Mesendoderm (in vitro differentiated cells): ENCODE measurements around the gene LMBRD2.
"Not testable (repeated sequence)": the region's sequence is repeated elsewhere in the genome, so short reads cannot be mapped to it uniquely, and the experiment has no call there.

ENCODE experiments used
- DNase-seq: peaks from one replicate; pipeline ENCODE4 v3.0.0; 2013
- H2AK5ac ChIP-seq: 2 replicates; pipeline ENCODE4 v1.6.1; 2013; ENCODE audit warnings: low read length, inconsistent platforms
- H2BK120ac ChIP-seq: 2 replicates; pipeline ENCODE4 v1.6.1; 2013; ENCODE audit warnings: low read depth, mild to moderate bottlenecking, low read length, moderate library complexity, mixed read lengths
- H2BK15ac ChIP-seq: replicated peaks from 2 replicates; pipeline ENCODE4 v1.6.1; 2013; ENCODE audit warnings: low read depth, mild to moderate bottlenecking, moderate library complexity
- H2BK5ac ChIP-seq: 2 replicates; pipeline ENCODE4 v1.6.1; 2013; ENCODE audit warnings: low read length, inconsistent platforms
- H3K18ac ChIP-seq: 2 replicates; pipeline ENCODE4 v1.6.1; 2013; ENCODE audit warnings: mild to moderate bottlenecking, low read length, mixed read lengths
- H3K23ac ChIP-seq: one replicate; pipeline ENCODE4 v1.6.1; 2013; ENCODE audit warnings: low read length
- H3K27ac ChIP-seq: 2 replicates; pipeline ENCODE4 v1.5.1; 2013; ENCODE audit warnings: low read depth, mild to moderate bottlenecking, inconsistent platforms, low read length, moderate library complexity
- H3K27me3 ChIP-seq: 2 replicates; pipeline ENCODE4 v1.6.1; 2013; ENCODE audit warnings: low read length, control low read depth, mild to moderate bottlenecking, inconsistent platforms; ENCODE audit not compliant: insufficient read depth, poor library complexity
- H3K36me3 ChIP-seq: 2 replicates; pipeline ENCODE4 v1.6.1; 2013; ENCODE audit warnings: low read length, inconsistent platforms; ENCODE audit not compliant: control insufficient read depth, insufficient read depth
- H3K4ac ChIP-seq: one replicate; pipeline ENCODE4 v1.6.1; 2013; ENCODE audit warnings: low read depth, mild to moderate bottlenecking, low read length, moderate library complexity
- H3K4me1 ChIP-seq: 2 replicates; pipeline ENCODE4 v1.6.1; 2013; ENCODE audit warnings: low read depth, low read length, inconsistent platforms; ENCODE audit not compliant: control insufficient read depth
- H3K4me2 ChIP-seq: 2 replicates; pipeline ENCODE4 v1.6.1; 2013; ENCODE audit warnings: low read length
- H3K4me3 ChIP-seq: 2 replicates; pipeline ENCODE4 v1.5.1; 2013; ENCODE audit warnings: mild to moderate bottlenecking, low read length
- H3K56ac ChIP-seq: one replicate; pipeline ENCODE4 v1.6.1; 2013; ENCODE audit warnings: low read length
- H3K79me1 ChIP-seq: 2 replicates; pipeline ENCODE4 v1.6.1; 2013; ENCODE audit warnings: low read length, inconsistent platforms
- H3K79me2 ChIP-seq: 2 replicates; pipeline ENCODE4 v1.6.1; 2013; ENCODE audit warnings: mild to moderate bottlenecking, low read length; ENCODE audit not compliant: control insufficient read depth, insufficient read depth
- H3K9ac ChIP-seq: 2 replicates; pipeline ENCODE4 v1.6.1; 2013; ENCODE audit warnings: low read length, inconsistent platforms
- H4K5ac ChIP-seq: one replicate; pipeline ENCODE4 v1.6.1; 2013; ENCODE audit warnings: low read length
- H4K8ac ChIP-seq: one replicate; pipeline ENCODE4 v1.6.1; 2013; ENCODE audit warnings: low read depth, mild to moderate bottlenecking, control low read depth, low read length, moderate library complexity
- WGBS: extraction: QIAGEN DNeasy Blood & Tissue Kit; methylation state at CpG from one replicate; pipeline ENCODE4 v1.1.7; 2013; ENCODE audit warnings: low lambda C conversion rate, missing lambda C conversion rate; ENCODE audit not compliant: insufficient coverage; ENCODE audit errors: extremely low coverage; 5-methylcytosine and 5-hydroxymethylcytosine counted together

LMBRD2 gene

DNA sequence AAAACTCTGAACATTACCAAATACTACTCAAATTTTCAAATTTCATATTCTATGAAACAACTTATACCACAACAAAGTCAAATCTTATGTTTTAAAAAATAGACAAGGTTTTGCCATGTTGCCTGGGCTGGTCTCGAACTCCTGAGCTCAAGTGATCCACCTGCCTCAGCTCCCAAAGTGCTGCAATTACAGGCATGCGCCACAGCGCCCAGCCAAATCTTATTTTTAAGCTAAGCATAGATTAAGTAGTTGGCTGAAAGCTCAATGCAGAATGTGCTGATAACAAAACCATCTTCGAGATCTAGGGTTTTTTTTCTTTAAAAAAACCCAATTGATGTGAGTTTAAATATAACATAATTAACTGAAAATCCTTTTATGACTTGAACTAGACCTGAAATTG lies 6.4 kb downstream of the LMBRD2 start:
- WGBS = no CpG with 5 or more reads among the region's 4 CpGs
- no peak overlapping the region for H3K4ac ChIP-seq

GRCh38 chr5:36138900-36139683 lies 12.6 kb downstream of the LMBRD2 start:
- no peak overlapping the region for H4K5ac ChIP-seq
- no peak overlapping the region for H3K4ac ChIP-seq
- H2BK15ac ChIP-seq = no peak overlapping the region
- no peak overlapping the region for H3K27ac ChIP-seq
- H3K23ac ChIP-seq = no peak overlapping the region
- no peak overlapping the region for H2BK5ac ChIP-seq
- WGBS = no CpG with 5 or more reads among the region's 7 CpGs
- H4K8ac ChIP-seq = no peak overlapping the region
- no peak overlapping the region for H2AK5ac ChIP-seq
- no peaks in the 10 kb centered on the region for H3K79me2 ChIP-seq
- H3K79me1 ChIP-seq = no peaks in the 10 kb centered on the region
- no peaks in the 10 kb centered on the region for H3K36me3 ChIP-seq
- no peak overlapping the region for H3K18ac ChIP-seq
- H3K9ac ChIP-seq = no peak overlapping the region
- no peak for DNase-seq
- no peaks in the 10 kb centered on the region for H3K4me1 ChIP-seq
- no peak overlapping the region for H3K4me2 ChIP-seq
- no peak overlapping the region for H2BK120ac ChIP-seq
- H3K56ac ChIP-seq = no peak overlapping the region
- H3K4me3 ChIP-seq = no peak overlapping the region
- H3K27me3 ChIP-seq = no peaks in the 10 kb centered on the region

More for the DNA sequence above, 6.4 kb downstream of the LMBRD2 start:
- no peak overlapping the region for H3K27ac ChIP-seq
- H3K18ac ChIP-seq = no peak overlapping the region
- H3K56ac ChIP-seq = no peak overlapping the region
- H3K23ac ChIP-seq = no peak overlapping the region
- no peak overlapping the region for H3K9ac ChIP-seq
- no peak overlapping the region for H3K4me2 ChIP-seq
- no peak overlapping the region for H2BK15ac ChIP-seq
- H3K27me3 ChIP-seq = no peaks in the 10 kb centered on the region
- H3K4me3 ChIP-seq = no peak overlapping the region
- no peaks in the 10 kb centered on the region for H3K4me1 ChIP-seq
- H2BK5ac ChIP-seq = no peak overlapping the region
- no peak overlapping the region for H2BK120ac ChIP-seq
- H2AK5ac ChIP-seq = no peak overlapping the region
- DNase-seq = no peak
- H3K36me3 ChIP-seq = no peaks in the 10 kb centered on the region
- H4K8ac ChIP-seq = no peak overlapping the region
- H4K5ac ChIP-seq = no peak overlapping the region
- H3K79me1 ChIP-seq = no peaks in the 10 kb centered on the region
- no peaks in the 10 kb centered on the region for H3K79me2 ChIP-seq

GRCh38 chr5:36136581-36136980 lies 15.1 kb downstream of the LMBRD2 start:
- Histone ChIP-seq H3K4me2 (no peak overlapping the region), H4K5ac (no peak overlapping the region), H4K8ac (no peak overlapping the region), H3K23ac (no peak overlapping the region), H3K36me3 (no peaks in the 10 kb centered on the region), H3K27ac (no peak overlapping the region), H3K79me2 (no peaks in the 10 kb centered on the region), H2BK120ac (no peak overlapping the region), H3K56ac (no peak overlapping the region), H3K4ac (no peak overlapping the region), H3K4me1 (no peaks in the 10 kb centered on the region), H3K4me3 (no peak overlapping the region), H3K18ac (no peak overlapping the region), H2AK5ac (no peak overlapping the region), H2BK15ac (no peak overlapping the region), H2BK5ac (no peak overlapping the region), H3K79me1 (no peaks in the 10 kb centered on the region), H3K27me3 (no peaks in the 10 kb centered on the region), H3K9ac (no peak overlapping the region)
- DNase-seq = no peak

DNA sequence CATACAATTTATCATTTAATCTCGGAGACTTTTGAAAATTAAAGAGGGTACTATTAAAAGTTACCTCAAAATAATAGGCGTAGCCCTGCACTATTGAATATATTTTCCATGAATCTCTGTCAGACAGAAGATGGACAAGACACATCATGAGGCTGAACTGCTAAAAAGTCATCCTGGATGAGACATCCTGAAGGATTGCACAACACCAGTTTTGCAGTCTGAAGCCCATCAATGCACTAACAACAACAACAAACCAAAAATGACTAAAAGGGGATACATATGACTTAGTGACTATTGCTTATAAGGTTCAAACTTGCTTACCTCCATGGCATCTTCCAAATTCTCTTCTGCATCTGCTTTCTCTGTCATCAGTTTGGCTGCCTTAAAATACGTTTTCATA lies 15.7 kb downstream of the LMBRD2 start:
- Histone ChIP-seq H3K23ac (no peak overlapping the region), H4K8ac (no peak overlapping the region), H2AK5ac (no peak overlapping the region), H3K4me3 (no peak overlapping the region), H3K9ac (no peak overlapping the region), H4K5ac (no peak overlapping the region), H3K18ac (no peak overlapping the region), H3K27ac (no peak overlapping the region), H3K4me1 (no peaks in the 10 kb centered on the region), H3K79me2 (no peaks in the 10 kb centered on the region), H2BK15ac (no peak overlapping the region), H3K4ac (no peak overlapping the region), H3K4me2 (no peak overlapping the region), H2BK5ac (no peak overlapping the region), H3K27me3 (no peaks in the 10 kb centered on the region), H3K79me1 (no peaks in the 10 kb centered on the region), H2BK120ac (no peak overlapping the region), H3K36me3 (no peaks in the 10 kb centered on the region), H3K56ac (no peak overlapping the region)
- no CpG with 5 or more reads among the region's 3 CpGs for WGBS
- DNase-seq = no peak

DNA sequence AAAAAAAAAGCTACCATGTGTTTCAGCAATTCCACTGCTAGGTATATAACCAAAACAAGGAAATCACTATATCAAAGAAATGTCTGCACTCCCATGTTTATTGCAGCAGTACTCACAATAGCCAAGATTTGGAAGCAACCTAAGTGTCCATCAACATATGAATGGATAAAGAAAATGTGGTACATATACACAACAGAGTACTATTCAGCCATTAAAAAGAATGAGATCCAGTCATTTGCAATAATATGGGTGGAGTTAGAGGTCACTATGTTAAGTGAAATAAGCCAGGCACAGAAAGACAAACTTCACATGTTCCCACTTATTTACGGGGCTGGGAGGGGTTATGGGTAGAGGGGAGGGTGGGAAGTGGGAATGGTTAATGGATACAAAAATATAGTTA lies 18.7 kb downstream of the LMBRD2 start:
- H3K36me3 ChIP-seq, H2BK15ac ChIP-seq, H3K27ac ChIP-seq, H4K8ac ChIP-seq, H4K5ac ChIP-seq, H3K9ac ChIP-seq, DNase-seq, H3K4ac ChIP-seq, H3K23ac ChIP-seq, H3K56ac ChIP-seq, H3K79me1 ChIP-seq, H2BK120ac ChIP-seq, H3K4me3 ChIP-seq, H2AK5ac ChIP-seq, H2BK5ac ChIP-seq, H3K79me2 ChIP-seq, H3K27me3 ChIP-seq, H3K4me2 ChIP-seq, H3K18ac ChIP-seq, H3K4me1 ChIP-seq: not testable (repeated sequence)
- no CpG with 5 or more reads among the region's 1 CpG for WGBS

DNA sequence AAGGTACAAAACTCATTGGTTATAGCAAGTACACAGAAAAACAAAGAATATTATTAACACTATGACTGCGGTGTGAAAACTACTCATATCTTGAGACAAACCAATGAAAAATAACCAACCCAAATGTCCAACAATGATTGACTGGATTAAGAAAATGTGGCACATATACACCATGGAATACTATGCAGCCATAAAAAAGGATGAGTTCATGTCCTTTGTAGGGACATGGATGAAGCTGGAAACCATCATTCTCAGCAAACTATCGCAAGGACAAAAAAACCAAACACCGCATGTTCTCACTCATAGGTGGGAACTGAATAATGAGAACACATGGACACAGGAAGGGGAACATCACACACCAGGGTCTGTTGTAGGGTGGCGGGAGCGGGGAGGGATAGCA lies 22.0 kb downstream of the LMBRD2 start:
- H3K18ac ChIP-seq, H3K79me1 ChIP-seq, H3K27ac ChIP-seq, H3K23ac ChIP-seq, H3K4me3 ChIP-seq, H2BK5ac ChIP-seq, H3K36me3 ChIP-seq, H2AK5ac ChIP-seq, H4K5ac ChIP-seq, H2BK120ac ChIP-seq, H3K4me2 ChIP-seq, H3K4ac ChIP-seq, H2BK15ac ChIP-seq, H3K27me3 ChIP-seq, H3K9ac ChIP-seq, H3K79me2 ChIP-seq, H3K56ac ChIP-seq, DNase-seq, H4K8ac ChIP-seq, H3K4me1 ChIP-seq: not testable (repeated sequence)
- WGBS = no CpG with 5 or more reads among the region's 5 CpGs
